Natural killer cell (primary cell): ENCODE data around the gene PERM1. TPM values are rescaled to one million over a fixed set of nuclear protein-coding genes. Genes with fewer than 3 reads are reported as not detected.

ENCODE experiments used
- ATAC-seq, 3 donors: fragments of 150-1000 bp in 2 of 3; fragments of 200-7000 bp in 1 of 3; cut with Tn5 transposase; 1 replicate in 1 of 3; 2 replicates in 2 of 3; pipeline ENCODE4 v1.10.0; 2021; ENCODE audit warnings: mild to moderate bottlenecking in 2 of 3, moderate library complexity in 2 of 3
- DNase-seq, 2 donors: peaks; one replicate each; pipeline versions ENCODE4 v3.0.0 to v3.0.0-alpha.2; 2013 to 2021; ENCODE audit warnings: mixed read lengths in 1 of 2
- H3K27ac ChIP-seq: one replicate; pipeline ENCODE4 v1.5.1; 2013; ENCODE audit warnings: mild to moderate bottlenecking, low read length
- H3K27me3 ChIP-seq: one replicate; pipeline ENCODE4 v1.6.1; 2013; ENCODE audit warnings: low read length; ENCODE audit not compliant: control insufficient read depth, insufficient read depth
- H3K36me3 ChIP-seq: one replicate; pipeline ENCODE4 v1.6.1; 2013; ENCODE audit warnings: low read length; ENCODE audit not compliant: control insufficient read depth, insufficient read depth
- H3K4me1 ChIP-seq: one replicate; pipeline ENCODE4 v1.6.1; 2013; ENCODE audit warnings: low read length; ENCODE audit not compliant: control insufficient read depth, insufficient read depth
- H3K4me3 ChIP-seq: one replicate; pipeline ENCODE4 v1.5.1; 2013; ENCODE audit warnings: low read length
- H3K9me3 ChIP-seq: one replicate; pipeline ENCODE4 v1.6.1; 2013; ENCODE audit warnings: low read length; ENCODE audit not compliant: control insufficient read depth, insufficient read depth
- H3K27ac Mint-ChIP-seq, 2 donors: one replicate each; pipeline ENCODE4 v1.8.0; 2022; ENCODE audit warnings: mild to moderate bottlenecking in 2 of 2, mixed read lengths in 2 of 2, moderate library complexity in 1 of 2
- H3K27me3 Mint-ChIP-seq, 2 donors: one replicate each; pipeline ENCODE4 v1.8.0; 2022; ENCODE audit warnings: low read depth in 2 of 2, mixed read lengths in 2 of 2
- H3K36me3 Mint-ChIP-seq: one replicate; pipeline ENCODE4 v1.8.0; 2022; ENCODE audit warnings: mixed read lengths
- H3K4me1 Mint-ChIP-seq, 2 donors: one replicate each; pipeline ENCODE4 v1.8.0; 2022; ENCODE audit warnings: mixed read lengths in 2 of 2
- H3K4me3 Mint-ChIP-seq: one replicate; pipeline ENCODE4 v1.8.0; 2022; ENCODE audit warnings: mild to moderate bottlenecking, moderate library complexity, mixed read lengths
- H3K9me3 Mint-ChIP-seq, 2 donors: one replicate each; pipeline ENCODE4 v1.8.0; 2022; ENCODE audit warnings: mixed read lengths in 2 of 2
- CTCF ChIP-seq: fragments of 200-600 bp; IDR thresholded peaks from one replicate; pipeline ENCODE4 v1.8.0; 2022; ENCODE audit warnings: antibody characterized with exemption
- WGBS: methylation state at CpG from one replicate; pipeline ENCODE4 v1.1.7; 2013; ENCODE audit warnings: missing lambda C conversion rate; ENCODE audit not compliant: insufficient coverage; 5-methylcytosine and 5-hydroxymethylcytosine counted together
- intact Hi-C: fragments of 100-400 bp; cut with micrococcal nuclease; formaldehyde crosslinking; loops from one replicate; pipeline ENCODE4 v1.14.2; 2022
- total RNA-seq, 4 donors: library from RNA; stranded (reverse); fragments of 120-200 nt in 1 of 4; gene quantifications; one replicate each; pipeline versions ENCODE4 v1.2.3 to v1.2.4, GENCODE V29; 2013 to 2022

PERM1 gene
- total RNA-seq, 3 donors from 2014 or later (not counting 1 experiment from before 2014, with no cell fraction given): not detected

GRCh38 chr1:930633-931138 lies 51.2 kb downstream of the PERM1 start:
- Mint-ChIP-seq H3K4me1 (peaks cover 6 to 9% of the 10 kb centered on the region in 2 donors), H3K4me3 (no peak overlapping the region), H3K36me3 (no peaks in the 10 kb centered on the region), H3K27me3 (peaks cover 19 to 31% of the 10 kb centered on the region in 2 donors), H3K27ac (no peak overlapping the region), H3K9me3 (no peaks in the 10 kb centered on the region)
- Histone ChIP-seq H3K27me3 (peaks cover 13% of the 10 kb centered on the region), H3K27ac (no peak overlapping the region), H3K9me3 (no peaks in the 10 kb centered on the region), H3K4me1 (peaks cover 9% of the 10 kb centered on the region), H3K4me3 (no peak overlapping the region), H3K36me3 (no peaks in the 10 kb centered on the region)
- 84% methylated on average over 18 of the region's 18 CpGs for WGBS
- ATAC-seq: no peak
- DNase-seq: no peak
- intact Hi-C loops: no loop called here
- TF ChIP-seq CTCF: no peak

- DNase-seq (no peak), ATAC-seq (no peak)
- H3K4me3 Mint-ChIP-seq: no peak overlapping the region
- no peaks in the 10 kb centered on the region for H3K9me3 Mint-ChIP-seq
- Histone ChIP-seq H3K36me3 (no peaks in the 10 kb centered on the region), H3K27me3 (peaks cover 14% of the 10 kb centered on the region), H3K27ac (no peak overlapping the region), H3K4me3 (no peak overlapping the region), H3K4me1 (peaks cover 13% of the 10 kb centered on the region), H3K9me3 (no peaks in the 10 kb centered on the region)
- no peak overlapping the region for H3K27ac Mint-ChIP-seq
- intact Hi-C loops: no loop called here
- peaks cover 16 to 29% of the 10 kb centered on the region in 2 donors for H3K27me3 Mint-ChIP-seq
- H3K4me1 Mint-ChIP-seq: peaks cover 6 to 9% of the 10 kb centered on the region in 2 donors
- no peaks in the 10 kb centered on the region for H3K36me3 Mint-ChIP-seq
- WGBS: 90% methylated on average over 40 of the region's 40 CpGs
- no peak for TF ChIP-seq CTCF
These were observed 51.9 kb downstream of the PERM1 start for GRCh38 chr1:929712-930632.

GRCh38 chr1:928825-929661 lies 52.9 kb downstream of the PERM1 start:
- no peak for DNase-seq
- Histone ChIP-seq H3K36me3 (no peaks in the 10 kb centered on the region), H3K27ac (no peak overlapping the region), H3K4me3 (no peak overlapping the region), H3K27me3 (peaks cover 12% of the 10 kb centered on the region), H3K4me1 (peaks cover 17% of the 10 kb centered on the region), H3K9me3 (no peaks in the 10 kb centered on the region)
- no peak overlapping the region for H3K4me3 Mint-ChIP-seq
- WGBS: 84% methylated on average over 39 of the region's 40 CpGs
- TF ChIP-seq CTCF: no peak
- H3K9me3 Mint-ChIP-seq: no peaks in the 10 kb centered on the region
- H3K27ac Mint-ChIP-seq: no peak overlapping the region
- ATAC-seq: no peak
- intact Hi-C loops: no loop called here
- H3K4me1 Mint-ChIP-seq: peaks cover 6 to 9% of the 10 kb centered on the region in 2 donors
- no peaks in the 10 kb centered on the region for H3K36me3 Mint-ChIP-seq
- H3K27me3 Mint-ChIP-seq: peaks cover 13 to 27% of the 10 kb centered on the region in 2 donors
